Fibroblast of pulmonary artery (primary cell): Measurements from ENCODE around the gene METTL17.
"Not testable (repeated sequence)": the region's sequence is repeated elsewhere in the genome, so short reads cannot be mapped to it uniquely, and the experiment has no call there.

ENCODE experiments used
- DNase-seq: peaks from one replicate; pipeline ENCODE4 v3.0.0-alpha.2; 2010; ENCODE audit warnings: low read depth
- H3K4me3 ChIP-seq: replicated peaks from 2 replicates; pipeline ENCODE4 v1.5.1; 2011; ENCODE audit warnings: low read depth, mild to moderate bottlenecking, control low read depth, low read length, moderate library complexity
- CTCF ChIP-seq: IDR thresholded peaks from 2 replicates; pipeline ENCODE4 v1.5.1; 2011; ENCODE audit warnings: mild to moderate bottlenecking, control low read depth, low read length, inconsistent platforms; ENCODE audit errors: missing control alignments

Gene METTL17

GRCh38 chr14:20982646-20983369, 7.0 kb upstream of the METTL17 start:
- no peak for DNase-seq
- no peak overlapping the region for H3K4me3 ChIP-seq
- TF ChIP-seq CTCF, result no peak

- not testable (repeated sequence) for DNase-seq, H3K4me3 ChIP-seq
These were observed 4.1 kb upstream of the METTL17 start for GRCh38 chr14:20985650-20986049.

- no peak for TF ChIP-seq CTCF
- peak; percentile 95 for DNase-seq
- no peak overlapping the region for H3K4me3 ChIP-seq
These were observed 3.0 kb upstream of the METTL17 start for GRCh38 chr14:20986811-20987210.

DNA sequence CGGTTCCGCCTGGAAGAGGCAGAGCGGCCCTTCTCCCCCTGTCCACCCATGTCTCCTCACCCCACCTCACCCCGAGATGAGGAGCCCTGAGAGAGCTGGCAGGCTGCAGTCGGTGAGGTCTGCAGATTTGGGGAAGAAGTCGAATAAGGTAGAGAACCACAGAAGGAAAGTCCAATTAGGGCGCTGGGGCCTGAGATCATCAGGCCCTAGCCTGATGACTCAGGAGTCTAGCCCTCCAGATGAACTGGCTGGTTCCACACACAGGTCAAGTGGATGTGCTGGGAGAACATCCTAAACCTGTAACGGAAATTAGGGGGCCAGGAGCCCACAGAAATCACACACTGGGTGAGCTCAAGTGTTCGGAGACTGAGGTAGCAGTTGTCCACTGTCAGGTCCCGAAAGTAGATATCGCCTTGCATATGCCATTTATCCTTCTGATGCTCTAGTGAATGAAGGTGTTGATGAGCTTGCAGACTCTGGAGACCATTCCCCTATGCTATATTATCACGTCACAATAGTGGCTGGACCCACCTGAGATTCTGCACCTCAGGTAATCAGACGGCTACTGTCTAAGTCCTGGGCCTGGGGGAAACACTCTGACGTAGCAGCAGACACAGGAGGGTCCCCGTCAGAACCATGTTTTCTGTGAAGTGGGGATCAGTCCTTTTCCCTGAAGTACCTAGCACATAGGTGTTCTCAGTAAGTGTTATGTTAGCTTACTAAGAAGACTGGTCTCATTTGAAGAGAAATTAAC, 886 bp upstream of the METTL17 start:
- H3K4me3 ChIP-seq, result peak overlapping the region; percentile 45
- DNase-seq, result no peak
- no peak for TF ChIP-seq CTCF

- no peak for DNase-seq
These were observed 351 bp upstream of the METTL17 start for GRCh38 chr14:20989471-20989786.

DNA sequence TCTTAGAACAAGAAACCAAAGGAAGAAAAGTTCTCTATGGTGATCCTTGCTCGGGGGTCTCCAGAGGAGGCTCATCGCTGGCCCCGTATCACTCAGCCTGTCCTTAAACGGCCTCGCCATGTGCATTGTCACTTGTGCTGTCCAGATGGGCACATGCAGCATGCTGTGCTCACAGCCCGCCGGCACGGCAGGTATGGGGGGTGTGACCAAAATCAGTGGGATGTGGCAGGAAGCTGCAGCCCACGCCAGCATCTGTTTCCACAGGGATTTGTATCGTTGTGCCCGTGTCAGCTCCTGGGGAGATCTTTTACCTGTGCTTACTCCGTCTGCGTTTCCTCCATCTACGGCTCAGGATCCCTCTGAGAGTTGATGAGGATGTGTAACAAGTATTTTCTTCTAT, 6.7 kb downstream of the METTL17 start:
- TF ChIP-seq CTCF, result no peak
- H3K4me3 ChIP-seq, result no peak overlapping the region
- DNase-seq, result no peak

More at GRCh38 chr14:20989471-20989786, 351 bp upstream of the METTL17 start:
- H3K4me3 ChIP-seq, result peak overlapping the region; percentile 45
- TF ChIP-seq CTCF, result no peak

- H3K4me3 ChIP-seq, result no peak overlapping the region
- TF ChIP-seq CTCF, result no peak
- DNase-seq, result no peak
These were observed 7.3 kb downstream of the METTL17 start for GRCh38 chr14:20997115-20997514.
